GM18508 (cell line): ENCODE results near the gene CTAGE8.
A peak's percentile ranks its signal among the peaks of the same experiment; 100 is the strongest.
"Not testable (repeated sequence)": the region's sequence is repeated elsewhere in the genome, so short reads cannot be mapped to it uniquely, and the experiment has no call there.

Source experiments
- ATAC-seq: cut with Tn5 transposase; IDR thresholded peaks from one replicate; pipeline ENCODE4 v1.9.1; 2021; ENCODE audit warnings: moderate number of reproducible peaks; ENCODE audit not compliant: insufficient read depth, unreplicated experiment

The CTAGE8 gene, protein sequence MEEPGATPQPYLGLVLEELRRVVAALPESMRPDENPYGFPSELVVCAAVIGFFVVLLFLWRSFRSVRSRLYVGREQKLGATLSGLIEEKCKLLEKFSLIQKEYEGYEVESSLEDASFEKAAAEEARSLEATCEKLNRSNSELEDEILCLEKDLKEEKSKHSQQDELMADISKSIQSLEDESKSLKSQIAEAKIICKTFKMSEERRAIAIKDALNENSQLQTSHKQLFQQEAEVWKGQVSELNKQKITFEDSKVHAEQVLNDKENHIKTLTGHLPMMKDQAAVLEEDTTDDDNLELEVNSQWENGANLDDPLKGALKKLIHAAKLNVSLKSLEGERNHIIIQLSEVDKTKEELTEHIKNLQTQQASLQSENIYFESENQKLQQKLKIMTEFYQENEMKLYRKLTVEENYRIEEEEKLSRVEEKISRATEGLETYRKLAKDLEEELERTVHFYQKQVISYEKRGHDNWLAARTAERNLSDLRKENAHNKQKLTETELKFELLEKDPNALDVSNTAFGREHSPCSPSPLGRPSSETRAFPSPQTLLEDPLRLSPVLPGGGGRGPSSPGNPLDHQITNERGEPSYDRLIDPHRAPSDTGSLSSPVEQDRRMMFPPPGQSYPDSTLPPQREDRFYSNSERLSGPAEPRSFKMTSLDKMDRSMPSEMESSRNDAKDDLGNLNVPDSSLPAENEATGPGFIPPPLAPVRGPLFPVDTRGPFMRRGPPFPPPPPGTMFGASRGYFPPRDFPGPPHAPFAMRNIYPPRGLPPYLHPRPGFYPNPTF

DNA sequence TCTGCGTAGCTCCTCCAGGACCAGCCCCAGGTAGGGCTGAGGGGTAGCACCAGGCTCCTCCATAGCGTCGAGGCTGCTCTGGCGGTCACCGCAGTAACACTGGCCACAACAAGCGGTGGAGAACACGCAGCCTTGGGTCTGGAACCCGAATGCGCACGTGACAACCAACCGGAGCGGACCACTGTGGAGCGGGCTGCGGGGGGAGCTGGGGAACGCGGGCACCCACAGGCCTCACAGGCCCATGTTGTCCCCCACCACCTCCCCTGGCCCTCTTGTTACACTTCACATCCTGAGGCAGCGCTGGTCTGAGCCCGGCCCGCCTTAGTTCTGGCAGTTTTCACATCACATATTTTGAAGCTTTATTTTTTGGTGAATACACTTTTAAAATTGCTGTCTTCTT is at the start of gene CTAGE8:
Gene CTAGE8, minus strand, starts transcription at position 101 of the 400 bp plus-strand sequence. Its CDS starts 38 bp downstream, at position 63.
- not testable (repeated sequence) for ATAC-seq

DNA sequence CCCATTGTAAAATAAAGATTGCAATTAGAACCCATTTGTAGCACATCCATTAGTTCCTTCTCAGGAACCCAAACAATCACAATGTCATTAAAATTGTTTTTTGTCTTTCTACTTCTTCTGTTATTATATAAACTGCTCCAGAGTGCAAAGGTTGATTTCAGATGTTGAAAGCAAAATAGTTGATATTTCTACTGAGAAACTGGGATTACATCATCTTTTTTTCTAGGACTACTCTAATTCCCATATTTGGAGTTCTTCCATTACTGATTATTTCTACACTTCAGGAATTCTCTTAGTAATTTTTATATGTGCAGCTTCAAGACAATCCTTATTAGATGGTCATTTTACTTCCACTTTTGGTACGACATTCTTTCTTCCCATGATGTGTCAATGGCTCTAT is 48.4 kb upstream of the CTAGE8 start:
- ATAC-seq = not testable (repeated sequence)

DNA sequence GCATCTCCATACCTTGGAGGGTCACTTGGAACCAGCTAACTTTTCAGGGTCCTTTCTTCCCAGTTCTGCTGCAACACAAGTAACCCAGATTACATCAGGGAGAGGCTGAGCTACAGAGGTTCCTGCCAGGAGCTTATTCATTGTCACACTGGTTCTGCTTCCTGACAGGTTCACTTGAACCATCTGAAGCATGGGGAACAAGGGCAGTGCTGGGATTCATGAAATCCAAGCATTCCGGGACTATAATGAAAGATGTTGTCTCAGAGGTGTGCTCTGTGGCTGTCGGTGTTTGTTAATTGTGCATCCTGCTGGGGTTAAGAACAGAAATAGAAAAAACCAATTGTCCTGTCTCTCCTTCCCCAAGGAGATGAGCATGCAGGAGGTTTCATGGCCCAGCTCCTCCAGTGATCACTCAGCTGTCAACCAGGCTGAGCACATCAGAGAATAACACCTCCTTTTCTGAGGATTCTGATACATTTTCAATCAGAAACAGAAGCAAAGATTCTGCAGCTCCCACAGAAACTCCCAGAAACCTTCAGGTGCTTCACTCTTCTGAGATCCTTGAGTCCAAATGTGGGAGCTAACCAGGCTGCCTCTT is 42.9 kb upstream of the CTAGE8 start, which contains the start of gene OR2A1:
Gene OR2A1, plus strand, starts transcription at position 548 of the 598 bp plus-strand sequence. CDS start 5,706 bp downstream, outside the sequence.
- not testable (repeated sequence) for ATAC-seq

DNA sequence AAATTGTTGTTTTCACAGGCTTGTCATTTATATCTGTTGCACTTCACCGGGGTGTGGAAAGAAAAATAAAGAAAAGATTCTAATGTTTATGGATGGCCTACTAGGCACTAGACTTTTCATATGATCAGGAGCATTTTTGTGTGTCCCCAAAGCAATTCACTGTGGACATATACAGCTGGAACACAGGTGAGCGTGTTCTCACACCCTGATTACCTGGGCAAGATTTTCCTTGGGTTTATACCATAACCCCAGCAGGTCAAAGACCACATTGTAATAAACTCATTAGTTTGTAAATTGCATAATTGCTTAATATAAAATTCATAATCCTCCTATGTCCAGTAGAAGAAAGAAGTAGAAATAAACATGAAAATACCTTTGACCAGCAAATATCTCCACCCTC is 42.1 kb upstream of the CTAGE8 start:
- not testable (repeated sequence) for ATAC-seq

DNA sequence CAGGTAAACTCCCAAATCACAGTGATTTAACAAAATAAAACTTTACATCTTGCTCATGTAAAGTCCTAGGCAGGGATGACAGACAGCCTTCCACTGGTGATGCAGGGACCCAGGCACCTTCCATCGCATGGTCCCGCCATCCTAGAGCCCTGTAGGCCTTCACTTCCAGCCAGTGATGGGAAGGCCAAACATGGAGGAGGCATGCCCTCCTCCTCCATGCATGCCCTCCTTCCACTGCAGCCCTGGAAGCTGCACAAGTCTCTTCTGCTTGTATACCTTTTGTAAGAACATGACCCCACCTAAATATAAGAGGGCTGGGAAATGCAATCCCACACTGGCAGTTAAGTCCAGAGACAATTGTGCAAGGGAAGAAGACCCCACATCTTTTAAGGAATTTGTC is 40.6 kb upstream of the CTAGE8 start:
- ATAC-seq = not testable (repeated sequence)

DNA sequence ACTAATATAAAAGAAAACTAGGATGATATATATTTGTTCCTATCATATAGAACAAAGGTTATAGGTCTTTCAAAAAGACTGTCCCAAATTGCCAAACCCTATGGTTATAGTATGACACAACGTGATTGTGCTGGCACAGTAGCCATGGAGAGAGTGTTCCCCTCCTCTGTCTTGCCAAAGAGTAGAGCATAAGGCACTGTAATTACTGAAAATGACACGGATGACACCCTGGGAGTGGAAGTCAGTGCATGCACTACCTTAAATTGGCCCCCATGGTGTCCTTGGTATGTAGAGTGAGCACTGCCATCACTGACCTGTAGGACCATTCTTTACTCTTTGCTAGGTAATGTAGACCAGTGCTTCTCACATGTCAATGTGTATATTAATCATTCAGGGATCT is 36.1 kb upstream of the CTAGE8 start:
- not testable (repeated sequence) for ATAC-seq

DNA sequence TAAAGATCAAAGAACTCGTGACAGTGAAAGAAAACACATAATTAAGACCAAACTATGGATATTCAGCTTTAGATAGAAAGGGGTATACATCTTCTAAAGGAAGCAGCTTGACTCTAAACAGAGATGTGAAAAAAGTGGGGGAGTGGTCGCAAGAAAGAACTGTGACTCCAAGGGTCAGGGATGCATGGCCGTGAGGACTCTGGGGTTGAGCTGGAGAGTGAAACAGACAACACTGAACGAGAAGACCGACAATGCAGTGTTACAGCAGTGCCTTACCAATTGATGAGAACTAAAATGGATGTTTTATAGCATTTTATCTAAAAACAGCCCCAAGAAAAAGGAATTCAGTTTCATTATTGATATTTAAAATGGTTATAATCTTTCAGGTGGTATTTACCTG is 34.5 kb upstream of the CTAGE8 start:
- ATAC-seq = not testable (repeated sequence)

DNA sequence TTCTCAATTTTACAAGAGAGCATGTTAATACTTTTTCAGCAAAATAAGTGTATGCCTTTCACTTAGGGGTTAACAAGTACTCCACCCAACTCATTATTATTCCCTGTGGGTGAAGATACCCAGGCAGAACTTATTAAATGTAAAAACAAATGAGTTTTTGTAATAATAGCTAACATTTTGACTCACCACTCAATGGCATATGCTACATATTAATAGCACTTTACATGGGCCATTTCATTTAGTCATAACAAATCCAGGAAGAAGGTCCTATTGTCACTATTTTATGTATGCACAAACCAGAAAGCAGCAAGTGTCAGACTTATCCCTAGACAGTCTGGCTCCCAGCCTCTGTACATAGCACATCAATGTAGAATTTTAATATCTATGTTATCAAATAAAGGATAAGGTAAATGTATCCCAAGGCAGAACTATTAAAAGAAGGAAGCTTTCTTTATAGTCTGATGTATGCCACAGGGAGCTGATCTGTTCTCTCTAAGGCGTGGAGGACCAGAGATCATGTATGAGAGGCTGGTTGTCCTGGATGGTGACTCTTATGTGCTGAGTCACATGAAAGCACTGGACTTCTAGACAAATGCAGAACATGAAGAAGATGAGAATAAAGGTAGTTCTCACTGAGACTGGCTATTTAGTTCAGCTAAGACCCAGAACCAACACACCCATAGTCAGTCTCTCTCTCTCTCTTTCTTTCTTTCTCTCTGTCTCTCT is 33.7 kb upstream of the CTAGE8 start:
- ATAC-seq = not testable (repeated sequence)

DNA sequence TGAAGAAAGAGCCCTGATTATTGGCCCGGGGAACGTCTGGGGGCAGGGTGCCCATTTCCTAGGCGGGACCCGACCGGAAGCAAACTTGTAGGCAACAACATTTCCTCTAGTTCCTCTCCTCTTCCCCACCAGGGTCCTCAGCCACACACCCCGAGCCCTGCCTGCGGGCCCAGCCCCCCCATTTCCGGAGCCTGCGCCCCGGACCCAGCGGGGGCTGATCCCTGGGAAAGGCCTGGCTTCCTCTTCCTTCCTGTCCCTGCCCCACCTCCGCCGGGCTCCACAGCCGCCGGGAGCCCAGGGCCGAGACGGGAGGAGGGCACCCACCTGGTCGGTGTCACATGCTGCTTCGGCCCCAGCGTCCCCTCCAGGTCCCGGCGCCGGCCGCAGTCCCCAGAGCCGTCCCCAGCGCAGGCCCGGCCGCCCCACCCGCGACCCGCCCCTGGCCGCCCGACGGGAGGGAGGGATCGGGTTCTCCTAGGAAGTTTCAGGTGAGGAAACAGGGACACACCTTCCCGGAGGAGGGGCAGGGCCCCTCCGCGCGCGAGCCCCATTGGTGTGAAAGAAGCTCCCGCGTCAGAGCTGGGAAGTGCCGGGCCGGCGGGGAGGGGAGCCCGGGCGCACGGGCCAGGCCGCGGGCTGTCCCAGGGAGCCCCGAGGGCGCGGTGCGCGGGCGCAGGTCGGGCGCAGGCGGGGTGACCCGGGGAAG is 24.9 kb upstream of the CTAGE8 start:
- peak; percentile 45 for ATAC-seq

DNA sequence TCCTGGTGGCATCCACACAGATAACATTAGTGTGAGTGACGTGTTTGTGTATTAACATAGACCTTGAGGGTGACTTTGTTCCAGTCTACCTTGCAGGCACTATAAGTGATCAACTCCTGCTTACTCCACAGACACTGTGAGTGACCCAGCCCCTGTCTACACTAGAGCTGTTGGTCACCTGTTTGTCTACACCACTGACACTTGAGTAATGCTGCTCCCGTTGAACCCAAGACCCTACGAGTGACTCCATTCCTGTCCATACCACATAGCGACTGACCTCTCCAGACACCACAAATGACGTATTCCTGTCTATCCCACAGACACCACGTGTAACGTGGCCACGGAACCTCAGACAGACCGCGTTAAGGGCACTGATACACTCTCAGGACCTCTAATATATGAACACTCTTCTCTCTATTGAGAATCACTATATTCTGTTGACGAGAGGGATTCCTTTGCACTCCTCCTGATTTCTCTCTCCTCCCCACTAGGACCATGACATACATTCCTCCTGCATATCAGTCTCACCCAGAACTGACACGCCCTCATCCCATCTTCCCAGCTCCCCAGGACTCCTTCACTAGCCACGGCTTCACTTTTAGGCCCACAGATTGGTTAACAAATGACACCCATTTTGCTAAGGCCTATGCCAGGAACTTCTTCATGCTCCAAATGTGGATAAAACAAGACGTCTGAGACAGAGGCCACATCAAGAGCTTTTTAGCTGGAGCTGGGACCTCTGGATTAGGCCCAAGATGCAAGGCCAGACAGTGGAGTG is 23.5 kb upstream of the CTAGE8 start:
- ATAC-seq = not testable (repeated sequence)

DNA sequence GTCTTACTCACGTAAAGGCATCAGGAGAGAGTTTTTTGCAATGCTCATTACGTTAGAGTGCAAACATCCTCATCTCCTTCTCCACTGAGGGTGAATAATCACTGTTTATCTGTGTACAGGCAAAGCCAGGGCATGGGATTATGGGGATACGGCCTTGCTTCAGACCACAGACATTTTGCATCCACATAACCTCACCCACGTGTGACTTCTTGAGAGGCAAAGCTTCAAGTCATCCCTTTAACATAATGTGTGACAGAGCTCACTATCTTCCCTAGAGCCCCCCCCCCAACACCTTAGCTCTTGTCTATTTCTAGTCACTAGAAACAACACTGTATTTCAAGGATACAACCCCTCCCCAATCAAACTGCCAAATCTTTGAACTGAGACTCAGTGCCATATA is 22.5 kb upstream of the CTAGE8 start:
- not testable (repeated sequence) for ATAC-seq

DNA sequence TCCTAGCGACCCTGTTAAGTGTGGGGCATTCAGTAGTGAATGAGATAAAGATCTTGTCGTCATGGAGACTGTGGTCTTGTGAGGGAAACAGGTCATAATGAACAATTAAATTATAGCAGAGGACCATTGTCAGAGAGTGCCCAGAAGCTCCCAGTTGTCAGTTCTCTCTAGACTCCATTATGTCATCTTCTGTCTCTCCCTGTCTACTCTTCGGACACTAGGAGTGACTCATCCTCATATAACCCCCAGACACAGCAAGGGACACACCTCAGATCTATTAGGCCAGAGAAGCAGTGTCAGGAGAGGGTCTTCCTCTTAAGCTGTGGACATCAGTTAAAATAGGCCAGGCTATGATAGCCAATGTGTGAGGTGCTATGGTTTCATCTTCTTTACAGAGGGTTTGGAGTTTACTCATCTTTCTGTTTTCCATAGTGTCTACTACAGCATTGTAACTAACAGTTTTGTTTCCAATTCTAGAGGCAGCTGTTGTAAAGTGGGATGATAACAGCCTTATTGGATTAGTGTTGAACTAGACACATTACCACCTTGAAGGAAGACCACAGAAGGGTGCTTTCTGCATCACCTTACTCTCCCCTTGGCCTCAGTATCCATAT is 18.2 kb upstream of the CTAGE8 start:
- not testable (repeated sequence) for ATAC-seq

DNA sequence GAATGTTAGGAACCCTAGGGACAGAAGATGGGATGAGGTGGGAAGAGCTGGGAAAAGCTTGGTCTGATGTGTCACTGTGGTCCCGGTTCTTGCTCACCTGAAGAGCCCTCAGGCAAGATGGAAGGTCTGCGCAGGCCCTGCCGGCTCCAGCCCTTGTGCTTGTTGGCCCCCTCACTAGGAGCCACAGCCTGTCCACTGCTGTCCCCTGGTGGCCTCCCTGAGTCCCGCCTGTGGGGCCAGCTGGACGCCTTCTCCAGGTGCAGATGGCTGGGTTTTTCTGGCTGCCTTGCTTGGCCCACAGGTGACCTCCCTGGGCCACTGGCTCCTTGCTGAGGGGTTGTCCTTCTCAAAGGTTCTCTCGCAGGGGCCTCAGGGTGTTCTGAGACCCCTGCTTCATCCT is 14.6 kb upstream of the CTAGE8 start:
- not testable (repeated sequence) for ATAC-seq

DNA sequence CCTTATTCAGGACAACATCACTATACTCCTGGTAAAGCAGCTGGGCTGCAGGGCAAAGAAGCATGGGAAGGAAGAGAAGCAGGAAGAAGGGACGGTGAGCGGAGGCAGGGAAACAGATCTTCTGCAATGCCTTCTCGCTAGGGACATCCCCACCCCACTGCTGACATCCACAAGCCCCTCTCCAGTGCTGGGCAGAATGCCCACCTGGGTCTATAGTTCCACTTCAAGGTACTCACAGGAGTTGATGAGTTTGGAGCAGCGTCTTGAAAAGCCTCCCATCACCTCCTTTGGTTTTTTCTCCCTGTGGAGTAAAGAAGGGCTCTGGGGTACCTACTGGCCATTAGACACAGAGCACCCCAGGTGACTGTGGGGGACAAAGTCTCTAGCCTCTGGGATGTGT is 13.4 kb upstream of the CTAGE8 start:
- not testable (repeated sequence) for ATAC-seq

DNA sequence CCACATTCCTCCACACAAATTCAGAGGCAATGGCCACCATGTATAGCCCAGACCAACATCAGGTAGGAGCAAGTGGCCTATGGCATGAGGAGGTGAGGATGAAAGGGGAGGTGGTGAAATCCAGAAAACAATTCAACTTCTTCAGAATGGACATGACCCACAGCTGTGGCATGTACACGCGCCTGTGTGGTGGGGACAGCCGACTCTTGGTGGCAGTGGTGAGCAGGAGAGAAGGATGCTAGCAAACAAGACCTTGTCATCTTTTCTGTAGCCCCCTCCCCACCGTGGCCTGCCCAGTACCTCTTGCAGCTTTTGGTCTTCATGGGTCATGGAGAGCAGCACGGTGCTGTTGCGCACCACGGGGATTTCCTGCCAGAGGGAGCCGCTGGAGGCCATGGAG is 12.9 kb upstream of the CTAGE8 start:
- ATAC-seq = not testable (repeated sequence)

DNA sequence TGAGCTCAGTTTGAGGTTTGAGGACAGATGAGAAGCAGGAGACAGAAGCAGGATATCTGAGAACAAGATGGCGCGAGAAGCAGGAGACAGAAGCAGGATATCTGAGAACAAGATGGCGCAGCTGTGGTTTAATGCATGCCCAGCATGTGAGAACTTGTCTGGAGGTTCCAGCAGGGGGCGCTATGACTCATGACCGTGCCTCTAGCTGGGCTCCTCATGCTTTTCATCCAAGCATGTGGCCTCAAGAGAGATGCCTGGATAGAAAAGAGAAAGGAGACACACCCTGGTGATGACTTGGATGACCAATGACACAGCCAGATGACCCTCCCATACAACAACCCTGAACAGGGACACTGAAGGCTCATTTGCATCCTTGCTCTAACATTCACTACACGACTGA is 10.9 kb upstream of the CTAGE8 start:
- not testable (repeated sequence) for ATAC-seq

DNA sequence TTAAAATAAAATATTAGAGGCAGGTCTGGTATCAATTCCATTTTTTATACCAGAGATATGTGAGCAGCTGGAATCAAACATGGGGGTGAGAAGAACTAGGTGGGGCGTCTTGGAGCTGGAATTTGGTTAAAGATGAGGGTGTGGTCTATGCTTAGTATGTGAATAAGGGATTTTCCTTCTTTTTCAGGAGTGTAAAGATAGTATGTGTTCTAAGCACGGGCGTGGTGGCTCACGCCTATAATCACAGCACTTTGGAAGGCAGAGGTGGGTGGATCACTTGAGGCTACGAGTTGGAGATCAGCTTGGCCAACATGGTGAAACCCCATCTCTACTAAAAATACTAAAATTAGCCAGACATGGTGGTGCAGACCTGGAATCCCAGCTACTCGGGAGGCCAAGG is 6.2 kb upstream of the CTAGE8 start:
- ATAC-seq = not testable (repeated sequence)

DNA sequence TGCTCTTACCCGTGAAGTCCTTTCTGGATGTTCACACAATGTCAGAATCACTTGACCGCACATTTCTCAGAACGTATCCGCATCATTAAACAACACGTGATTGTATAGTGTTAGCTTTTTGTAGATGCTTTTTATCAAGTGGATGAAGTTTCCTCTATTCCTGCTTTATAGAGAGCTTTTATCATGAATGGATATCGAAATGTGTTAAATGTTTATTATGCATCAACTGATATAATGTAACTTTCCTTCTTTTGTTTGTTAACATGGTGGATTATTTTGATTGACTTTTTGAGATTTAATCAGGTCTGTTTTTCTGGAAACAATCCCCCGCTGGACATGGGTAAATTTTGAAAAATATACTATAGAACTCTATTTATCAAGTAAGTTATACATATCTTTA is 4.4 kb downstream of the CTAGE8 start, which contains the start of gene OR2A7:
Gene OR2A7, minus strand, starts transcription at position 101 of the 400 bp plus-strand sequence. CDS start 5,164 bp downstream, outside the sequence.
- ATAC-seq = not testable (repeated sequence)
